AG20443 (cell line): ENCODE data around the gene NDUFA9.

ENCODE experiments used
- DNase-seq: peaks from one replicate; pipeline ENCODE4 v3.0.0; 2012; ENCODE audit warnings: low spot score, mixed read lengths

The NDUFA9 gene

GRCh38 chr12:4648501-4649357 lies at the start of gene NDUFA9, which contains the start of gene AKAP3:
NDUFA9 (plus strand) TSS chr12:4649114; CDS start chr12:4649127, 13 bp downstream.
AKAP3 (minus strand) TSS chr12:4649051; CDS start chr12:4638196, 10,855 bp downstream.
- DNase-seq: peak; percentile 92

DNA sequence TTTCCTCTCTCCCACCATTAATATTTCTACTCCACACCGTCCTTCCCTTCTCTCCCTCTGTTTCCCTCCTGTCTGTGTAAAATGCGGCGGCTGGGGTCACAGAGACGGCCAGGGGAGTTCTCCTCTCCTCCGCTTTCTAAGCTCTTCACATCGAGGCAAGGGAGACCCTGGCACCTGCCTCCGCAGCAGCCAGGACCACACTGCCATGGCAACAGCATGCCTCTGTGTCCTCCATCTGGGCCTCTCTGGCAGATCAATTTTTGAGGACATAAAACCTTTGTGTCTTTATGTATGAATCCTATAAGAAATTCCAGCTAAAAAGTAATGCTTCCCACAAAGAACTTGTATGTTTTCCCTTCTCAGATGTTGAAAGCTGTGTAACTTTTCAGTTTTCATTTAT lies 45.5 kb upstream of the NDUFA9 start:
- DNase-seq: no peak

DNA sequence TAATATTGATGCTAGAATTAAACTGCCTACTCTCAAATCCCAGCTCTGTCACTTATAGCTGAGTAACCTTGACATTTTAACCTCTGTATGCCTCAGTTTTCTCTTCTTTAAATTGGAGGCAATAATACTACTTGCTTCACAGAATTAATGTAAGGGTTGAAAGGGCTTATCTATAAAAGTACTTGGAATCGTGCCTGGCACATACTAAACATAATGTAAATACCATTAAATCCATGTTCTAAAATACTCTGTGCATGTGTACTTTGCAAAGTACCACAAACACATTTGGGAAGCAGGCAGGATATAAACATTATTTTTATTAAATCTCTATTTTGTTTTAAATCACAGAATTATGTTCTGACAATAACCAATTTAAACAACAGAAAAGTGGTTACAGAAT lies 45.0 kb upstream of the NDUFA9 start:
- DNase-seq: no peak

DNA sequence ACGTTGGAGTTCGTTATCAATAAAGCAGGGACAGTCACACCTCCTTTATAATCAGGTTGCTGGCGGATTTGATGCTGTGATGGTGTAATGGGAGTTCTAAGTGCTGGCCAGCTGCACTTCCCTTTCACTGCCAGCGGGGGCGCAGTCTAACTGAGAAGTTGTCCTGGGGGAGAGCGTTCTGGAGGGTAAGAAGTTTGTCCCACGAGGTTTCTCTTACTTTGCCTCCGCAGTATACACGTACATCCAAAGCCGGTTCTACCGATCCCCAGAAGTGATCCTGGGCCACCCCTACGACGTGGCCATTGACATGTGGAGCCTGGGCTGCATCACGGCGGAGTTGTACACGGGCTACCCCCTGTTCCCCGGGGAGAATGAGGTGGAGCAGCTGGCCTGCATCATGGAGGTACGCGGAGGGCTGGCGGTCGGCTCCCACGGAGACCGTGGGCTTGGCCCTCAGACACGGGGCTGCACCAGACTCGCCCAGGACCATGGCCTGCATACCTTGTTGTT lies 44.2 kb upstream of the NDUFA9 start:
- peak; percentile 92 for DNase-seq

DNA sequence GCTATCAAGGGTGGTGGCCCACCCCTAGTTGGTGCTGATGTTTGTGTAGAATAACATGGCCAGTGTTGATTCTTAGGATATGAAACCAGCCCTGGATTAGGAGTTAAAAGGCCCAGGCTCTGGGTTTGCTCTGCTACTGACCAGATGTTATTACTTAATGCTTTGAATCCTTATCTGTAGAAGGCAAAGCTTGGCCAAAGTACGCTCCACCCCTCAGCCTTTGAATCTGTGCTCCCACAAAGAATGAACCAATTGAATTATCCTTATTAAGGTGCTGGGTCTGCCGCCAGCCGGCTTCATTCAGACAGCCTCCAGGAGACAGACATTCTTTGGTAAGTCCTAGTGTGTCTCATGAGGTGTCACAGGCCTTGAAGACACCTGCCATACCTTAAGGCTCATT lies 41.9 kb upstream of the NDUFA9 start:
- DNase-seq: no peak

DNA sequence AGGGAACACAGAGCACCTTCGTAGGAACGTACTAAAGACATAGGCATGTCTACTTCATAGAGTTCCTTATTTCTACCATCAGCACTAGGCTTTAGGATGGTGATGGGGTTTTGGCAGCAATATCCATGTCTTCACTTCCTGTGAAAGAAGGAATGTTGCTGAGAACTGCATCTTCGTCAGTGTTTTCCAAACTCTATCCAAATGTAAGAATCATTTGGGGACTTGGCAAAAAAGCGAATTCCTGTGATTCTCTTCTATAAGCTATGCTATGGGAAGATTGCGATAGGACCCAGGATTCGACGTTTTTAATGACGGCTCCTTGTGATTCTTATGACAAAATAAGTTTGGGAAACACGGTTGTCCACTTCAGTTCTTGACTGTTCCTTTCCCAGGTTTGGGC lies 39.8 kb upstream of the NDUFA9 start:
- DNase-seq: no peak

GRCh38 chr12:4610481-4610880 lies 38.4 kb upstream of the NDUFA9 start:
- DNase-seq: no peak

DNA sequence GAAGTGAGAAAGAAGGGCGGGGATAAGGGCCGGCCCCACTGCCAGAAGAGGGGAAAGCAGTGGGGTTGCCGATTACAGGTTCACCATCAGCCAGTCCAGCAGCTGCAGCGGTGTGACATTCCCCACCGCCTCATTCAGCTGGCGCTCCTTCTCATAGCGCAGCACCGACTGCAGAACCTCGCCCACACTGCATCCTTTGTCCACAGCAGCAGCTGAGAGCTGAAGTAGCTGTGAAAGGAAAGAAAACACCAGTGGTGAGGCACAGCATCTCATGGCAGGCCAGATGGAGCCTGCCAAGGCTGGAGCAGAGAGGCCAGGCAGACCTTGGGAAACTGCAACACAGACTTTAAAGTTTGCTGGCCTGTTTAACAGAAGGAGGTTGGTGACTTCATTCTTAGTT lies 33.2 kb upstream of the NDUFA9 start:
- no peak for DNase-seq

- no peak for DNase-seq
Measured at GRCh38 chr12:4621511-4621910, 27.4 kb upstream of the NDUFA9 start.

- DNase-seq: no peak
Measured at GRCh38 chr12:4626543-4626942, 22.4 kb upstream of the NDUFA9 start.

- DNase-seq: no peak
Measured at GRCh38 chr12:4628406-4628805, 20.5 kb upstream of the NDUFA9 start.

DNA sequence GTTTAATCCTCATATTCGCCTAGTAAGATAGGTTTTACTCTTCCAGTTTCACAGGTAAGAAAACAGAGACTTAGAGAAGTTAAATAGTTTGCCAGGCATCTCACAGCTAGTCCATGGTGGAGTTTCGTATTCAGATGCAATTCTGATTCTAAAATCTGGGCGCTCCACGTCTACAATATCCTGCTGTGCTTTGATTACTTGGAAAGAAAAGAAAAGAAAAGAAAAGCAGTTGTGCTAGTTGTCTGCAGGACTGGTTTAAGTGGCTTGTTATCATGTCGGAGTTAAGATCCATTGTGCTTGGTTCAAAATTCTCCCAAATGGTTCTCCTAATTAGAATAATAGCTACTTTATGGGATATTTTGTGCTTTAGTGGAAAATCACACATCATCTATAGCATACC lies 18.7 kb upstream of the NDUFA9 start:
- DNase-seq: no peak

DNA sequence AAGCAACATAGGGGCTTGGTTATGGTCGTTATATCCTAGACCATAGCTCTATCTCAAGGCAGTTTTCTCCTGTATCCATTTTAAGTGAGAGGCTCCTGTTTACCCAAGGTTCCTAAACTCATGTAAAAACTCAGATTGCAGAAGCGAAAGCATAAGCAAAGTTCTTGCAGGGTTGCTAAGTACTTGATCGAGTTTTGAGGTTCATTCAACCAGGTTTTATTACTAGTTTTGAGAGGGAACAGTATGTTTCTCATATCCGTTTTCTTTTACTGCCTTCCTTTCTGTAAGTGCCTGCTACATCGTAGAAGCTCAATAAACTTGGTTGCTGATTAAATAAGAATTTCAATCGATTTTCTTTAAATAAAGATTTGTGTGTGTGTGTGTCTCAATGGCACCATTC lies 5.2 kb upstream of the NDUFA9 start:
- no peak for DNase-seq

DNA sequence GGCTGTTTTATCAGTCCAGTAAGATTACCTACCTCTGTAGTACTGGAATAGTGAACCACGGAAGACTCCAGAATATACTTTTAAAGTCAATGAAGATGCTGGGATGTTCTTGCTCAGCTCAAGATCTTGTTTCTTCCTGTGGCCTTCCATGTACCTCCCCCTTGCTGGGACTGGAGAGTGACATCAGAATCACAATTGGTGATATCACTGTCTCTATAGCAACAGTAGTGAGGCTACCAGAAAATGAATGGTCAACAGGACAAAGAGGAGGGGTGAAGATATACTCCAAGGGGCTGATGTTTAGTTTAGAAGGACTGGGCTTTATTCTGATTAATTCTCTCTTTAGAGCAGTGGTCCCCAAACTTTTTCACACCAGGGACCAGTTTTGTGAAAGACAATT lies 3.9 kb upstream of the NDUFA9 start:
- no peak for DNase-seq

DNA sequence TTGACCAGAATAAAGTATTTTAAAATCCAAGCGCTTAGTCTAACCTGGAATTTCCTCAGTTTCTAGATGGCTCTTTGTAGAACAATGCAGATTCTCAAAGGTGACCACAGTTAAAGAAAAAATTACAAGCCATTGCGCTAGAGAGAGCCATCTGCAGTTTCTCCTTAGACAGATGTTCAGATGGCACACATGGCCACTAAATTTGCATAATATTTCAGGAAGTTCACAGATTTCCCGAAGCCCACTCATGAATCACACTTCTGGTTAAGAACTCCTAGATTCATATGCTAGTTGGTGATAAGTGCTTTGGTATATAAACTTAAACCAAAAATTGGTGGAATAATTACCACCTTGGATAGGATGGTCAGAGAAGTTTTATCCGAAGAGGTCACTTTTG lies 812 bp upstream of the NDUFA9 start:
- DNase-seq: peak; percentile 6

DNA sequence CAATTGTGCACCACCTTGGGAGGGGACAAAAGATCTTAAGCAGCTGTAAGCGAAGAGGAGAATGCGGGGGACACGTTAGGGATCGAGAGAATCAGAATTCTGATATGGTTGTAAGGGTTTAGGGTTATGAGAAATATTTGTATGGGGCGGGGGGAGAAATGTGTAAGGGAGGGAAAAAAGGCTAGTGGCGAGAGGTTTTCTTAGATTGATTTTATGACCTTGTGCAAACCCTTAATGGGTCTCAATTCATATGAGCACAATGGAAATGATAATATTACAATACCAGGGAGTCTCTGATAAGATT lies 396 bp downstream of the NDUFA9 start:
- DNase-seq: no peak

- no peak for DNase-seq
Measured at GRCh38 chr12:4653257-4653656, 4.3 kb downstream of the NDUFA9 start.

GRCh38 chr12:4653691-4654090 lies 4.8 kb downstream of the NDUFA9 start:
- no peak for DNase-seq

- peak; percentile 69 for DNase-seq
Measured at GRCh38 chr12:4663971-4664505, 15.1 kb downstream of the NDUFA9 start.

- no peak for DNase-seq
Measured at GRCh38 chr12:4665236-4665635, 16.3 kb downstream of the NDUFA9 start.

- no peak for DNase-seq
Measured at GRCh38 chr12:4679711-4680110, 30.8 kb downstream of the NDUFA9 start.

- DNase-seq: no peak
Measured at GRCh38 chr12:4681732-4682131, 32.8 kb downstream of the NDUFA9 start.

- DNase-seq: no peak
Measured at GRCh38 chr12:4685317-4685716, 36.4 kb downstream of the NDUFA9 start.

DNA sequence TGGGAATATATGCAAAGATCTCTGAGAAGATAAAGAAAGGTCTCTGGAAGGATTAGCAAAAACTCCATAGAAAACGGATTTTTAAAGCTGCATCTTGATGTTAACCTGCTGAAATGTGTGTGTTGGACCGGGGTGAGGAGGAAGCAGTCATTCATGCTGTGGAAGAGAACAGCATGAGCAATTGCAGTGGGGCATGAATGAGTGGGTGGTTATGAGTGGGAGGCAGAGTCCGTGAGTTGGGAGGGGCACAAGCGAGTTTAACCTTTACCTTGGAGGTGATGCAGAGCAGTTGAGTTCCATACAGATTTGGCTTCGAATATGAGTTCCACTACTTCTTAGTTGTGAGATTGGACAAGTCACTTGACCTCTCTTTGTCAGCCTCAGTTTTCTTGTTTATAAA lies 41.8 kb downstream of the NDUFA9 start:
- no peak for DNase-seq
